HG03432 (cell line): ENCODE measurements around the gene HOXA11.

ENCODE experiments used
- ATAC-seq: cut with Tn5 transposase; IDR thresholded peaks from one replicate; pipeline ENCODE4 v1.9.1; 2021; ENCODE audit warnings: mild to moderate bottlenecking, moderate library complexity; ENCODE audit not compliant: unreplicated experiment

HOXA11 gene

DNA sequence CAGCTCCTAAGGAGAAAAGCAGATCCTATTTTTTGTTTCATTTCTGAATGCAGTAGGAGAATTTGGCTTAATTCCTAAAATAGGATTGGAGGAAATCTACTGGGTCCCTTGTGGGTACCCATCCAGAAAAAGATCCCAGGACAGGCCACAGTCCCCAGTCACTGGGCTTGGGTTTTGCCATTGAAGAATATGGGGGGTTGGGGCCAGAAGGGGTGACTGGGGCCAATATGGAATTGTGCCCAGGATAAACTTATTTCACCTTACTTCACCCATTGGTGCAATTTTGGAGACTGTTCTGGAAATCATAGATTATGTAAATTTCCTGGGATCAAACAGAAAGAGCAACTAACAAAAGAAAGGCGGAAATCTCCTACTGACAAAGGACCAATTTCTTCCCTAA, 46.6 kb downstream of the HOXA11 start:
- no peak for ATAC-seq

GRCh38 chr7:27137640-27138315, 47.3 kb downstream of the HOXA11 start:
- ATAC-seq: no peak

DNA sequence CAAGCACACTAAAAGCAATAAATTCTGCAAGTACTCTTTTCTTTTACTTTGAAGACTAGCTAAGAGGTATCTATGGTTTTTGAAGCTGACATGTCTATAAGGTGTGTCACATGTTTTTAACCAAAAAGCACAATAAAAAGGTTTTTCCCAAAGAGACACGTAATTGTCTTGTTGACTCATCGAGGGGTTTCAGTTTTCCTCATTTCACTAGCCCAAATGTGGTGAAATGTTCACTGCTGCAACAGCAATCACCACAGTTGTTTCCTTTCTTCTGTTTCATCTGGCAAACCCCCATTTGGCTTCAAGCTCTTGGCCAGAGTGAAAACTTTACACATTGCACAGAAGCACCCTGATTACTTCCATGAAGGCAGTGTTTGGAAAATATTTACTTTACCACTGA, 50.6 kb downstream of the HOXA11 start:
- ATAC-seq: peak; percentile 60

DNA sequence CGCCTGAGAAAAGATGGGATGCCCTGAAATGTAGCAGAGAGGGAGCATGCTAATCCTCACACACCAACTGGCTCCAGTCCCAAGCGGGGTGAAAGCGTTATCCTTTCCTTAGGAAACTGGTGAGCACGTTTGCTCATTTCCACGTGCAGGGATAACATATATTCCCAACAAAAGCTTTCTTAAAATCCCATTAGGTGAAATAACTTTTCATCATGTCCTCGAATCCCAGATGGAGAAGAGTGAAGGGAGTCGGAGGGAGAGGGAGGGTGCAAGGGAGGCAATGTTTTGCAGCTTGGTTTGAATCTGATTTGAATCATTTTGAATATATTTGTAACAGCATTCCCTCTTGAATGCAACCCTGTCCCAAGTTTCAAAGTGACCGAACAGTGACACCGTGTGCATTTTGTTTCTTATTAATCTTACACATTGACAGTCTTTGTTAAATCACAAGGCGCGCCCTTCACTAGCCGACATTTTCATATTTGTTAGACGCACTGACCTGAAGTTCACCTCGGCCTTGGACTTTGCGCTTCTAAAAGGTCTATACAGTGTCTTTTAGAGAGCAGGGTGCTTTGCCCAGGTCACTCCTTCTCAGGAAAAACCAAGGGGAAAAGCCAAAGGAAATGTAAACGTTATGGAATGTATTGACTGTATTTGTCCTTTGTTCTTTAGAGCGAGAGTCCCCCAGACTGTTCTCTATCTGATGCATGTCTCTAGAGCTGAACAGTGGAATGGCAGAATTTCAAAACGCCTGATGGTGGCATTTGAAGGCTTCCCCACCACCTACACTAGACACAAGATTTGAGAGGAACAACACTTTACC, 51.4 kb downstream of the HOXA11 start:
- no peak for ATAC-seq

- ATAC-seq: no peak
Measured at GRCh38 chr7:27132978-27133377, 52.1 kb downstream of the HOXA11 start.

DNA sequence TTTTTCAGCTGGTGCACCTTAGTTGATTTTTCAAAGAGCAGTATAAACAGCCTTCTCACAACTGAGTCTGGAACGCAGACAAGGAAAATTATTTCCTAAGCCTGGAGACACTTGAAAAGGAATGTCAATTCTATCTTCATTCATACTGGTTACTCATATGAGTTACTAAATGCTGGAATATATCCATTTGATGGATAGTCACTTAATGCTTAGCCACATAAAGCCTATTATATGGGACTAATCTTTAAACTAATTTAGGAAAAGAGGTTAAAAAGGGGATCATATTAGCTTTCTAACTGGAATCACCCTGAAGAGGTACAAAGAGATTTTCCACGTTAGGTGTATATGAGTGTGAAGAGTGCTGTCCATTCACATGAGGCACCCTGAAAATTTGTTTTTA, 52.8 kb downstream of the HOXA11 start:
- no peak for ATAC-seq

DNA sequence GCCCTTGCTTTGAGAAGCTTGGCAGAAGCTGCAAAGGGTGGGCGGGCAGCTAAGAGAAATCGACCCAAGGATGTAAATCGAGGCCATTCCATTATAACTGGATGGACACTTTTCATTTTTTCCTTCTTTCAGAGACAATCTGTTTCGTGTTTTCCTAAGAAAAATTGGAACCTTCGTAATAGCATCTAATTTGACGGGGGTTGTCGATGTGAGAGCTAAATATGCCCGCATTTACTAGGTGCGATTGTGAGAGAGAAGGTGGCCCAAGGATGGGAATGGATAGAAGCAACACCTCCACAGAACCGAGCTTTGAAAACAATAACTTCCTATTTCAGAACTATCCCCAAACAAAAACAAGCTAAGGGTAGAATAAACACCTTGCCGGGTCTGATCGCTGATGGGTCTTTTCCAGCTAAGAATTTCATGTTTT, 53.6 kb downstream of the HOXA11 start:
- ATAC-seq: no peak
